GM12865 (cell line): ENCODE data around the gene SLC22A3.
"Not testable (repeated sequence)": the region's sequence is repeated elsewhere in the genome, so short reads cannot be mapped to it uniquely, and the experiment has no call there.

Experiments
- DNase-seq: peaks from one replicate; pipeline ENCODE4 v3.0.0; 2010; ENCODE audit warnings: low read depth
- H3K4me3 ChIP-seq: 2 replicates; pipeline ENCODE4 v1.5.1; 2011; ENCODE audit warnings: mild to moderate bottlenecking, low read depth, low read length, control low read depth
- CTCF ChIP-seq: IDR thresholded peaks from 2 replicates; pipeline ENCODE4 v1.5.1; 2011; ENCODE audit warnings: low read length, control low read depth, low read depth, inconsistent platforms; ENCODE audit not compliant: insufficient read depth; ENCODE audit errors: missing control alignments

The SLC22A3 gene, protein sequence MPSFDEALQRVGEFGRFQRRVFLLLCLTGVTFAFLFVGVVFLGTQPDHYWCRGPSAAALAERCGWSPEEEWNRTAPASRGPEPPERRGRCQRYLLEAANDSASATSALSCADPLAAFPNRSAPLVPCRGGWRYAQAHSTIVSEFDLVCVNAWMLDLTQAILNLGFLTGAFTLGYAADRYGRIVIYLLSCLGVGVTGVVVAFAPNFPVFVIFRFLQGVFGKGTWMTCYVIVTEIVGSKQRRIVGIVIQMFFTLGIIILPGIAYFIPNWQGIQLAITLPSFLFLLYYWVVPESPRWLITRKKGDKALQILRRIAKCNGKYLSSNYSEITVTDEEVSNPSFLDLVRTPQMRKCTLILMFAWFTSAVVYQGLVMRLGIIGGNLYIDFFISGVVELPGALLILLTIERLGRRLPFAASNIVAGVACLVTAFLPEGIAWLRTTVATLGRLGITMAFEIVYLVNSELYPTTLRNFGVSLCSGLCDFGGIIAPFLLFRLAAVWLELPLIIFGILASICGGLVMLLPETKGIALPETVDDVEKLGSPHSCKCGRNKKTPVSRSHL

DNA sequence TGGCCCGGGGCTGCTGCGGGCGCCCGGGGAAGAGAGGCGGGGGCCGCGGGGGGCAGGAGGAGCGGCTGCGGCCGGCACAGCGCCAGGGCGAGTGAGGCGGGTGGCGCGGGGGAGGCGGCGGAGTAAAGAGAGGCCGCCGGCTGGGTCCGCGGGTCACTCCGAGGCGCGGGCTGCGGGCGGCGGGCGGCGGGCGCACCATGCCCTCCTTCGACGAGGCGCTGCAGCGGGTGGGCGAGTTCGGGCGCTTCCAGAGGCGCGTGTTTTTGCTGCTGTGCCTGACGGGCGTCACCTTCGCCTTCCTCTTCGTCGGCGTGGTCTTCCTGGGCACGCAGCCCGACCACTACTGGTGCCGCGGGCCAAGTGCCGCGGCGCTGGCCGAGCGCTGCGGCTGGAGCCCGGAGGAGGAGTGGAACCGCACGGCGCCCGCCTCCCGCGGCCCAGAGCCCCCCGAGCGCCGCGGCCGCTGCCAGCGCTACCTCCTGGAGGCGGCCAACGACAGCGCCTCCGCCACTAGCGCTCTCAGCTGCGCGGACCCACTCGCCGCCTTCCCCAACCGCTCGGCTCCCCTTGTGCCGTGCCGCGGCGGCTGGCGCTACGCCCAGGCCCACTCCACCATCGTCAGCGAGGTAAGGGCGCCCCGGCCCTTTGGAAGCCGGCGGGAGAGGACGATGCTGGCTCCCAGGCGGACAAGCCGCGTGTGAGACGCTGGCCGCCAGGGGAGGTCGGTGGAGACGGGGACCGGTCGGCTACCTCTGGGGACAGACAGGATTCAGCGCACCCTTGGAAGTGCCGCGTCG lies at the start of gene SLC22A3:
TSS of gene SLC22A3 (plus strand) at position 156 of the 797 bp plus-strand sequence. CDS start at position 198, 42 bp downstream.
- no peak for TF ChIP-seq CTCF
- DNase-seq: no peak
- H3K4me3 ChIP-seq: no peak within 1 kb of the TSS

- TF ChIP-seq CTCF: no peak
- no peak overlapping the region for H3K4me3 ChIP-seq
- DNase-seq: no peak
Observed at GRCh38 chr6:160299559-160299958, 48.6 kb upstream of the SLC22A3 start.

GRCh38 chr6:160300076-160300695 lies 48.0 kb upstream of the SLC22A3 start:
- H3K4me3 ChIP-seq: no peak overlapping the region
- no peak for DNase-seq
- TF ChIP-seq CTCF: no peak

GRCh38 chr6:160301339-160301738 lies 46.8 kb upstream of the SLC22A3 start:
- DNase-seq: no peak
- no peak for TF ChIP-seq CTCF
- no peak overlapping the region for H3K4me3 ChIP-seq

DNA sequence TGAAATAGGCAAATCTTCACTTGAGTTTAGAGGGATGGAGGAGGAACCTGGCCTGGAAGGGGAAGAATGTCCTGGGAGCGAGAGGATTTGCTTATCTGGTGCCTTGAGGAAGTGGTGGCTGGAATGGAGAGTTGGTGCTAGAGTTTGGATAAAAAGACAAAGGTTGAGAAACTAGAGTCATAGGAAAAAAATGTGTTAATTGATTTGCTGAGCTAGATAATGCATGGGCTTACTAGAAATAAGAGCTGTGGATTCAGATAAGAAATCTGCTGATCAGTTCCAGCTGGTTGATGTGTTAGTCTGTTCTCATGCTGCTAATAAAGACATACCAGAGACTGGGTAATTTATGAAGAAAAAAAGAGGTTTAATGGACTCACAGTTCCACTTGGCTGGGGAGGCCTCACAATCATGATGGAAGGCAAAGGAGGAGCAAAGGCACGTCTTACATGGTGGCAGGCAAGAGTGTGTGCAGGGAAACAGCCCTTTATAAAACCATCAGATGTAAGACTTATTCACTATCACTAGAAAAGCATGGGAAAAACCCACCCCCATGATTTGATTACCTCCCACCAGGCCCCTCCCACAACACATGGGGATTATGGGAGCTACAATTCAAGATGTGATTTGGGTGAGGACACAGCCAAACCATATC lies 45.6 kb upstream of the SLC22A3 start:
- not testable (repeated sequence) for DNase-seq, H3K4me3 ChIP-seq

DNA sequence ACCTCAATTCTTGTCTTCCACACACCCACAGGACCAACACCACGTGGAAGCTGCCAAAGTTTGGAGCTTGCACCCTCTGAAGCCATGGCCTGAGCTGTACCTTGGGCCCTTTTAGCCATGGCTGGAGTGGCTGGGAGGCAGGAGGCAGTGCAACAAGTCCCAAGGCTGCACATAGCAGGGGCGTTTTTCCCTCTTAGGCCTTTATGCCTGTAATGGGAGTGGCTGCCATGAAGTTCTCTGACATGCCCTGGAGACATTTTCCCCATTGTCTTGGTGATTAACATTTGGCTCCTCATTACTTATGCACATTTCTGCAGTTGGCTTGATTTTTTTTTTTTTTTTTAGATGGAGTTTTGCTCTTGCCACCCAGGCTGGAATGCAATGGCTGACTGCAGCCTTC lies 44.4 kb upstream of the SLC22A3 start:
- no peak overlapping the region for H3K4me3 ChIP-seq
- TF ChIP-seq CTCF: no peak
- no peak for DNase-seq
